Keratinocyte (primary cell): ENCODE results near the gene CCDC71L. TPM values are rescaled to one million over a fixed set of nuclear protein-coding genes. Genes with fewer than 3 reads are reported as not detected.
A peak's percentile ranks its signal among the peaks of the same experiment; 100 is the strongest.

Experiments used
- DNase-seq: peaks from one replicate; pipeline ENCODE4 v3.0.0-alpha.2; 2011; ENCODE audit warnings: low read depth, missing footprints, low spot score
- FAIRE-seq: peaks from 2 replicates; lab custom pipeline; 2011; peaks lifted over from hg19 to GRCh38; lab: Jason Lieb, UNC
- H2AFZ ChIP-seq: 2 replicates; pipeline ENCODE4 v1.6.0; 2012; ENCODE audit warnings: low read length, control low read depth, inconsistent platforms; ENCODE audit not compliant: control insufficient read depth
- H3K27ac ChIP-seq: 2 replicates; pipeline ENCODE4 v1.5.1; 2011; ENCODE audit warnings: low read length; ENCODE audit not compliant: control insufficient read depth, insufficient read depth
- H3K27me3 ChIP-seq: 3 replicates; pipeline ENCODE4 v1.6.0; 2011; ENCODE audit warnings: low read length; ENCODE audit not compliant: control insufficient read depth, insufficient read depth; ENCODE audit errors: extremely low read depth
- H3K36me3 ChIP-seq, 2 experiments: 2 replicates in 1 of 2; 3 replicates in 1 of 2; pipeline ENCODE4 v1.5.1; 2011; ENCODE audit warnings: low read length in 2 of 2, mild to moderate bottlenecking in 1 of 2; ENCODE audit not compliant: control insufficient read depth in 2 of 2, insufficient read depth in 2 of 2; ENCODE audit errors: extremely low read depth in 1 of 2
- H3K4me1 ChIP-seq: 3 replicates; pipeline ENCODE4 v1.5.1; 2011; ENCODE audit warnings: low read length; ENCODE audit not compliant: control insufficient read depth, insufficient read depth; ENCODE audit errors: extremely low read depth
- H3K4me2 ChIP-seq: 3 replicates; pipeline ENCODE4 v1.6.0; 2011; ENCODE audit warnings: low read depth, low read length; ENCODE audit not compliant: control insufficient read depth, insufficient read depth; ENCODE audit errors: extremely low read depth
- H3K4me3 ChIP-seq, 3 experiments: fragments of 200-600 bp in 1 of 3; sonication (generic) in 1 of 3; 2 replicates in 2 of 3; 3 replicates in 1 of 3; pipeline ENCODE4 v1.5.1; 2011 to 2016; ENCODE audit warnings: low read length in 3 of 3, mild to moderate bottlenecking in 3 of 3, control low read depth in 2 of 3, inconsistent platforms in 1 of 3, low read depth in 1 of 3, mixed read lengths in 1 of 3, mixed run types in 1 of 3, moderate library complexity in 1 of 3; ENCODE audit not compliant: control insufficient read depth in 2 of 3, insufficient read depth in 2 of 3; ENCODE audit errors: extremely low read depth in 1 of 3
- H3K79me2 ChIP-seq: 2 replicates; pipeline ENCODE4 v1.6.0; 2012; ENCODE audit warnings: low read length; ENCODE audit not compliant: control insufficient read depth, insufficient read depth
- H3K9ac ChIP-seq: 3 replicates; pipeline ENCODE4 v1.6.0; 2011; ENCODE audit warnings: low read length; ENCODE audit not compliant: control insufficient read depth, insufficient read depth; ENCODE audit errors: extremely low read depth
- H3K9me1 ChIP-seq: 3 replicates; pipeline ENCODE4 v1.6.0; 2011; ENCODE audit warnings: low read length; ENCODE audit not compliant: control insufficient read depth, insufficient read depth; ENCODE audit errors: extremely low read depth
- H3K9me3 ChIP-seq: 2 replicates; pipeline ENCODE4 v1.5.1; 2012; ENCODE audit warnings: low read depth, low read length; ENCODE audit not compliant: control insufficient read depth
- H4K20me1 ChIP-seq: 3 replicates; pipeline ENCODE4 v1.6.0; 2011; ENCODE audit warnings: low read length; ENCODE audit not compliant: control insufficient read depth, insufficient read depth; ENCODE audit errors: extremely low read depth
- CTCF ChIP-seq, 3 experiments: IDR thresholded peaks in 1 of 3; conservative IDR thresholded peaks in 1 of 3; optimal IDR thresholded peaks in 1 of 3; 2 replicates in 2 of 3; 3 replicates in 1 of 3; pipeline versions ENCODE3 to v1.5.1; 2011; ENCODE audit warnings: low read length in 3 of 3, mild to moderate bottlenecking in 3 of 3, moderate library complexity in 2 of 3, control low read depth in 1 of 3, inconsistent platforms in 1 of 3; ENCODE audit not compliant: insufficient read depth in 2 of 3; ENCODE audit errors: extremely low read depth in 1 of 3
- EZH2 ChIP-seq: IDR thresholded peaks from one replicate; pipeline ENCODE4 v1.6.1; 2012; ENCODE audit warnings: inconsistent platforms, mild to moderate bottlenecking, low read length, moderate library complexity
- dilution Hi-C: fragments of 300-500 bp; cut with MboI; formaldehyde crosslinking; loops from one replicate; pipeline ENCODE4 v1.7.0; 2020; ENCODE audit warnings: low sequenced_read_pairs; ENCODE audit not compliant: extremely low pct_ligation_motif_present
- polyA plus RNA-seq, 5 experiments: library from polyadenylated mRNA; depleted of rRNA in 3 of 5; stranded (reverse) in 3 of 5; stranded (forward) in 1 of 5; unstranded in 1 of 5; fragments of >200 nt; gene quantifications; 1 replicate in 1 of 5; 2 replicates in 3 of 5; 3 replicates in 1 of 5; pipeline versions ENCODE4 v1.2.1 to v1.2.3, GENCODE V29; 2011 to 2012; ENCODE audit warnings: missing spikeins in 2 of 5, low read depth in 1 of 5, low replicate concordance in 1 of 5

CCDC71L gene
- polyA plus RNA-seq, 1 donor (not counting 4 experiments of a cell fraction or from before 2014, with no cell fraction given): 10.6 TPM

- no peaks in the 10 kb centered on the region for H3K27me3 ChIP-seq
- peak overlapping the region; percentile 11 for H2AFZ ChIP-seq
- dilution Hi-C loops: no loop called here
- H3K9me3 ChIP-seq: no peaks in the 10 kb centered on the region
- peaks cover 24% of the 10 kb centered on the region for H3K4me1 ChIP-seq
- H3K27ac ChIP-seq: no peak overlapping the region
- no peaks in the 10 kb centered on the region for H3K36me3 ChIP-seq
- no peak for DNase-seq
- H4K20me1 ChIP-seq: no peaks in the 10 kb centered on the region
- FAIRE-seq: peak; percentile 5
- no peak overlapping the region for H3K9ac ChIP-seq
- H3K9me1 ChIP-seq: no peaks in the 10 kb centered on the region
- TF ChIP-seq EZH2: no peak
- no peak for TF ChIP-seq CTCF (optimal IDR thresholded peaks at IDR 0.05 in 1 of 3, IDR thresholded peaks at IDR 0.05 in 1 of 3, conservative IDR thresholded peaks at IDR 0.05 in 1 of 3; ENCODE audit: extremely low read depth in 1 of 3, insufficient read depth in 2 of 3, low read length in 3 of 3)
- no peaks in the 10 kb centered on the region for H3K79me2 ChIP-seq
- H3K4me2 ChIP-seq: no peak overlapping the region
- no peak overlapping the region for H3K4me3 ChIP-seq
Observed at GRCh38 chr7:106610996-106611886, 49.7 kb downstream of the CCDC71L start.

GRCh38 chr7:106609416-106609815, 51.5 kb downstream of the CCDC71L start:
- Histone ChIP-seq H4K20me1 (no peaks in the 10 kb centered on the region), H3K36me3 (no peaks in the 10 kb centered on the region), H3K9me3 (no peaks in the 10 kb centered on the region), H3K4me1 (peaks cover 24% of the 10 kb centered on the region), H3K4me2 (peak overlapping the region; percentile 41), H3K9ac (no peak overlapping the region), H2AFZ (peak overlapping the region; percentile 83), H3K9me1 (no peaks in the 10 kb centered on the region), H3K27me3 (no peaks in the 10 kb centered on the region), H3K27ac (peak overlapping the region; percentile 52), H3K79me2 (no peaks in the 10 kb centered on the region), H3K4me3 (no peak overlapping the region)
- FAIRE-seq (peak; percentile 81), DNase-seq (no peak)
- TF ChIP-seq EZH2 (no peak), CTCF (optimal IDR thresholded peaks at IDR 0.05 in 1 of 3, IDR thresholded peaks at IDR 0.05 in 1 of 3, conservative IDR thresholded peaks at IDR 0.05 in 1 of 3; ENCODE audit: extremely low read depth in 1 of 3, insufficient read depth in 2 of 3, low read length in 3 of 3) (no peak)
- dilution Hi-C loops: no loop called here
